ENCODE data around the gene TDRD3. TPM values are rescaled to one million over a fixed set of nuclear protein-coding genes. Genes with fewer than 3 reads are reported as not detected.

TDRD3 gene
- total and polyA plus RNA-seq, 4 donors = 3.6 to 15.8 (median 6.2) TPM

GRCh38 chr13:60347690-60348089 lies 49.3 kb upstream of the TDRD3 start:
- H3K27me3 ChIP-seq (ENCODE audit: control insufficient read depth in 4 of 4, insufficient read depth in 4 of 4, low read length in 3 of 4) = peaks cover 0 to 4% (median 2%) of the 10 kb centered on the region in 4 donors
- WGBS = 84% methylated on average over 2 of the region's 2 CpGs
- H3K27ac ChIP-seq (ENCODE audit: low read depth in 1 of 2, low read length in 2 of 2) = no peak overlapping the region
- no peak for DNase-seq (ENCODE audit: low spot score)
- no peak overlapping the region for H3K9ac ChIP-seq (ENCODE audit: low read depth in 1 of 2, low read length in 2 of 2)
- H3K4me3 ChIP-seq (ENCODE audit: low read depth in 1 of 3, low read length in 3 of 3) = no peak overlapping the region
- no peaks in the 10 kb centered on the region for H3K4me1 ChIP-seq (ENCODE audit: control insufficient read depth in 4 of 4, insufficient read depth in 4 of 4, low read length in 3 of 4)
- TF ChIP-seq HNF4G (IDR thresholded peaks at IDR 0.05) = no peak
- H3K9me3 ChIP-seq (ENCODE audit: control insufficient read depth in 4 of 4, low read length in 3 of 4) = no peaks in the 10 kb centered on the region
- H3K36me3 ChIP-seq (ENCODE audit: control insufficient read depth in 4 of 4, insufficient read depth in 3 of 4, low read depth in 1 of 4, low read length in 3 of 4) = no peaks in the 10 kb centered on the region

GRCh38 chr13:60348097-60348496 lies 48.9 kb upstream of the TDRD3 start:
- Histone ChIP-seq H3K27ac (ENCODE audit: low read depth in 1 of 2, low read length in 2 of 2) (no peak overlapping the region), H3K36me3 (ENCODE audit: control insufficient read depth in 4 of 4, insufficient read depth in 3 of 4, low read depth in 1 of 4, low read length in 3 of 4) (no peaks in the 10 kb centered on the region), H3K9me3 (ENCODE audit: control insufficient read depth in 4 of 4, low read length in 3 of 4) (no peaks in the 10 kb centered on the region), H3K4me3 (ENCODE audit: low read depth in 1 of 3, low read length in 3 of 3) (no peak overlapping the region), H3K27me3 (ENCODE audit: control insufficient read depth in 4 of 4, insufficient read depth in 4 of 4, low read length in 3 of 4) (peaks cover 0 to 4% (median 2%) of the 10 kb centered on the region in 4 donors), H3K9ac (ENCODE audit: low read depth in 1 of 2, low read length in 2 of 2) (no peak overlapping the region), H3K4me1 (ENCODE audit: control insufficient read depth in 4 of 4, insufficient read depth in 4 of 4, low read length in 3 of 4) (no peaks in the 10 kb centered on the region)
- WGBS = 53% methylated on average over 3 of the region's 3 CpGs
- no peak for DNase-seq (ENCODE audit: low spot score)
- TF ChIP-seq HNF4A (conservative IDR thresholded peaks at IDR 0.05) (no peak), FOXA1 (IDR thresholded peaks at IDR 0.05) (no peak), FOXA2 (IDR thresholded peaks at IDR 0.05) (no peak), HNF4G (IDR thresholded peaks at IDR 0.05) (no peak), SP1 (IDR thresholded peaks at IDR 0.05) (no peak), MAX (IDR thresholded peaks at IDR 0.05) (no peak), NR2F2 (IDR thresholded peaks at IDR 0.05) (no peak), ZBTB33 (IDR thresholded peaks at IDR 0.05) (no peak), RAD21 (IDR thresholded peaks at IDR 0.05) (no peak), YY1 (IDR thresholded peaks at IDR 0.05) (no peak), GABPA (IDR thresholded peaks at IDR 0.05 in 1 of 2, conservative IDR thresholded peaks at IDR 0.05 in 1 of 2) (no peak)

- no peak for DNase-seq (ENCODE audit: low spot score)
- Histone ChIP-seq H3K9ac (ENCODE audit: low read depth in 1 of 2, low read length in 2 of 2) (no peak overlapping the region), H3K27me3 (ENCODE audit: control insufficient read depth in 4 of 4, insufficient read depth in 4 of 4, low read length in 3 of 4) (no peaks in the 10 kb centered on the region), H3K9me3 (ENCODE audit: control insufficient read depth in 4 of 4, low read length in 3 of 4) (no peaks in the 10 kb centered on the region), H3K36me3 (ENCODE audit: control insufficient read depth in 4 of 4, insufficient read depth in 3 of 4, low read depth in 1 of 4, low read length in 3 of 4) (no peaks in the 10 kb centered on the region), H3K4me1 (ENCODE audit: control insufficient read depth in 4 of 4, insufficient read depth in 4 of 4, low read length in 3 of 4) (no peaks in the 10 kb centered on the region), H3K27ac (ENCODE audit: low read depth in 1 of 2, low read length in 2 of 2) (no peak overlapping the region), H3K4me3 (ENCODE audit: low read depth in 1 of 3, low read length in 3 of 3) (no peak overlapping the region)
- TF ChIP-seq ZBTB33 (IDR thresholded peaks at IDR 0.05) = no peak
- no peak for TF ChIP-seq CTCF (IDR thresholded peaks at IDR 0.05; ENCODE audit: low read depth, low read length, missing input control)
- TF ChIP-seq ATF3 (IDR thresholded peaks at IDR 0.05) = no peak
- no peak for TF ChIP-seq YY1 (IDR thresholded peaks at IDR 0.05)
- TF ChIP-seq HNF4G (IDR thresholded peaks at IDR 0.05) = no peak
- TF ChIP-seq FOXA2 (IDR thresholded peaks at IDR 0.05) = no peak
- WGBS = 76% methylated on average over 2 of the region's 2 CpGs
Observed at GRCh38 chr13:60351326-60351725, 45.7 kb upstream of the TDRD3 start.

Data from liver (tissue), 9 donors.